D721Med (cell line): Measurements from ENCODE around the gene TMIGD2.
"Not testable (repeated sequence)": the region's sequence is repeated elsewhere in the genome, so short reads cannot be mapped to it uniquely, and the experiment has no call there.

Source experiments
- DNase-seq: peaks from one replicate; pipeline ENCODE4 v3.0.0; 2011; ENCODE audit warnings: low spot score; ENCODE audit not compliant: insufficient read length
- FAIRE-seq: peaks from 2 replicates; lab custom pipeline; 2011; peaks lifted over from hg19 to GRCh38; lab: Jason Lieb, UNC
- CTCF ChIP-seq: IDR thresholded peaks from 2 replicates; pipeline ENCODE4 v1.5.1; 2012; ENCODE audit warnings: mild to moderate bottlenecking, control low read depth; ENCODE audit not compliant: insufficient read depth; ENCODE audit errors: missing control alignments

The TMIGD2 gene

DNA sequence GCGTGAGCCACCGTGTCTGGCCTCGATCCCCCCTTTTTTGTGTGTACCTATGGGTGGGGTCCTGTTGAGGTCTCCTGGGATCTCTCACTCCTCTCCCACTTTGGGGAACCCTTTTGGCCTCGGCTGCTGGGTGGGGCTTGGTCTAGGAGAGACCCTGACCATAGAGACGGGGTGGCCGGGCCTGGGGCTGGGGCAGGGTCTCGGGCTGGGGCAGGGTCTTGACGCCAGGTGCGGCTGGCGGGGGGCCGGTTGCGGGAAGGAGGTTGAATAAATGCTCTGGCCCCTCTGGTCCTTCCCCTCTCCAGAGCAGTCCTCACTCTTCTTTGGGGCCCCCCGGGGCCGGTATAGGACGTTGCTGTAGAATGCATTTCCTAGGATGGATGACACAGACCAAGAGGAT lies 9.7 kb downstream of the TMIGD2 start:
- TF ChIP-seq CTCF: no peak
- no peak for FAIRE-seq
- DNase-seq: no peak

DNA sequence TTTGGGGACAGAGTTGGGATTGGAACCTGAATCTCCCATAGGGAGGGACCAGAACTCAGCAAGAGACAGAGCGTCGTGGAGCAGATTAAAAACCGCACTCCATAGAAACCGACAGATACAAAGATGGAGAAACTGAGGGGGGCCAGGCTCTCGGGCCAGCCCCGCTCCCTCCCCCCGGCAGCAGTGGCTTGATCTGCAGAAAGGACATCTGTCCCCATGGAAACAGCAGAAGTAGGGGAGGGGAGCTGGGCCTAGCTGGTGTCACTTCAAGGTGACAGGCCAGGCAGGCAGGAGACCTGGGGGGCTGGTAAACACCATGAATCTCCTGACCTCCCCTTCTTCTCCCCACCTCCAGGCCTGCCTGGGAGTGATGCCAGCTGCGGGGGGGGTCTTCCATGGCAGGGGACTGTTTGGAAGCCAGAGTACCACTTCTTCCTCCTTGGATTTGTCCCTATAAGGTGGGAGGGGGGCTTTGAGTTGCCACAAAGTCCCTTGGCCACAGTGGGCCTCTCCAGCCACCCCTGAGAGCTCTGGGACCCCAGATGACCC lies 10.9 kb downstream of the TMIGD2 start:
- no peak for FAIRE-seq
- TF ChIP-seq CTCF: no peak

DNA sequence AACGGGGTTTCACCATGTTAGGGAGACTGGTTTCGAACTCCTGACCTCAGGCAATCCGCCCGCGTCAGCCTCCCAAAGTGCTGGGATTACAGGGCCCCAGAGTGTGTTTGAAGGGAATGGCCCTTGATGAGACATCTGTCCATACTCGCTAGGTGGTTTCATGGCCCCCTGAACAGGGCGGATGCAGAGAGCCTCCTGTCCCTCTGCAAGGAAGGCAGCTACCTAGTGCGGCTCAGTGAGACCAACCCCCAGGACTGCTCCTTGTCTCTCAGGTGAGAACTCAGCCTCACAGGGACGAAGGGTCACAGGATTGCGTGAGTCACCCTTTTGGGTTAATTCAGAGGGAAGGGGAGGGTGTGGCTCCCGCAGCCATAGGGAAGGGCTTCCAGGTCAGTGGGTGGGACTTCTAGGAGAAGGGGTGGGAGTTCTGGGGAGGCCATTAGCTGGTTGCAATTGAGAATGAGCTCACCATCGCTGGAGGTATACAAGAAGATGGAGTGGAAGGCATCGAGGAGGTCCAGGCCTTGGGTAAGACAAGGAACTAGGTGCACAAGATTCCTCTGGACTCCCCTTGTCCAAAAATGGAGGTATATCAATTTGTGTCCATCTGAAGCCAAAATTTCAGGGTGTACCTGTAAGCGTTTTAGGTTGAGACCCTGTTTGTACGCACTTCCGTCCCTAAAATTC lies 14.0 kb downstream of the TMIGD2 start:
- FAIRE-seq: no peak
- DNase-seq: no peak
- TF ChIP-seq CTCF: no peak

More for the DNA sequence above, 10.9 kb downstream of the TMIGD2 start:
- DNase-seq: no peak

DNA sequence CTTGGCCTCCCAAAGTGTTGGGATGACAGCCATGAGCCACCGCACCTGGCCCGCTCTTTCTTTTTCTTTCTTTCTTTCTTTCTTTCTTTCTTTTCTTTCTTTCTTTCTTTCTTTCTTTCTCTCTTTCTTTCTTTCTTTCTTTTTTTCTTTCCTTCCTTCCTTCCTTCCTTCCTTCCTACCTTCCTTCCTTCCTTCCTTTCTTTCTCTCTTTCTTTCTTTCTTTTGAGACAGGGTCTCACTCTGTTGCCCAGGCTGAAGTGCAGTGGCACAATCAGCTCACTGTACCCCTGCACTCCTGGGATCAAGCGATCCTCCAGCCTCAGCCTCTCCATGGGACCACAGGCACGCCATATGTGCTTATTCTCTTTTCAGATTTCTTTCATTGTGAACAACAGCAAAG lies 16.0 kb downstream of the TMIGD2 start:
- not testable (repeated sequence) for DNase-seq, FAIRE-seq

DNA sequence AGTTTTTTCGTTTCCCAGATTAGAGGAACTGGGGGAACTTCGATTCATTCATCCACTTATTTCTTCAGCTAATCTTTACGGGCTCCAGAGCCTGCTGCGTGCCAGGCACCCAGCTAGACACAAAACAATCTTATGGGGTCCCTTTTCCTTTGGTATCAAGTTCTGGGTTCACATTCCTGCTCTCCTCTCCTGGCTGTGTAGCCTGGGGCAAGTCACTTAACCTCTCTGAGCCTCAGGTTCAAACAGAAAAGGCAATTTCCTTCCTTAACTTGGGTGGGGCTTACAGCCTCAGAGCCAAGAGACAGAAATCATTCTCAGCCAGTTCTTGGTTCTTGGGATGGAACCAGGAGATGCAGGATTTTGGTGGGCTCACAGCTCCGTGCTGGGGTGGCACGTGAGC lies 17.2 kb downstream of the TMIGD2 start:
- TF ChIP-seq CTCF: no peak

DNA sequence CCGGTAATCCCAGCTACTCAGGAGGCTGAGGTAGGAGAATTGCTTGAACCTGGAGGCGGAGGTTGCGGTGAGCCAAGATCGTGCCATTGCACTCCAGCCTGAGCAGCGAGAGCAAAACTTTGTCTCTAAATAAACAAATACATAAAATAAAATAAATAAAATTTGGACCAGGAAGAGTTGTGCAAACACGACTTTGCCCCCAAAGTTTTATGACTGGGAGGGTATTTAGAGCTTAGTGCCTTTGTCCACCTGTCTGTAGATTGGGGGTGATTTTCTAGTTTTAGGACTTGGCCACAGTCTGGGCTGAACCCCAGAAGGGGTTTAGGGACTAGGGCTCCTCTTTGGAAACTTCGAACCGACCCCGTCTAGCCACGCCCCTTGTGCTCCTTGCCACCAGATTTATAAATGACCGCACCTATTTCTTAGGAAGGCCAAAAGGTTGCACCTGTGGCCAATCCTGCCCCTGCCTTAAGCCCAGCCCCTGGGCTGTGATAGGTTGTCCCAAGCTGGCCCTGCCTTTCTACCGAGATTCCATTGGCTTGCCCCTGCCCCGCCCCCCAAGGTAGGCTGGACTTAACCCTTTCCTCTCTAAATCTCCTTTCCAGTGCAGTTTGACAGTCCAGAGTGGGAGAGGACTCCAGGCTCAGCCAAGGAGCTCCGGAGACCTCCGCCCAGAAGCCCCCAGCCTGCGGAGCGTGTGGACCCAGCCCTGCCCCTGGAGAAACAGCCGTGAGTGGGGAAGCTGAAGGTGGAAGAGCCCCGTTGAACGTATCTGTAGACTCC lies 17.8 kb downstream of the TMIGD2 start:
- TF ChIP-seq CTCF: no peak
- FAIRE-seq: no peak
- DNase-seq: no peak

More for the DNA sequence above, 17.2 kb downstream of the TMIGD2 start:
- FAIRE-seq (no peak), DNase-seq (no peak)

- FAIRE-seq: no peak
Measured at GRCh38 chr19:4279530-4280422, 22.4 kb downstream of the TMIGD2 start.

More at GRCh38 chr19:4279530-4280422, 22.4 kb downstream of the TMIGD2 start:
- no peak for TF ChIP-seq CTCF
- DNase-seq: no peak
